Testis (tissue), 3 donors: ENCODE measurements around the gene LAD1. TPM values are rescaled to one million over a fixed set of nuclear protein-coding genes. Genes with fewer than 3 reads are reported as not detected.

Source experiments
- DNase-seq: peaks from one replicate; pipeline ENCODE4 v3.0.0-alpha.2; 2019
- H3K27ac ChIP-seq, 2 donors: fragments of 200-600 bp; sonication (generic); one replicate each; pipeline ENCODE4 v1.5.1; 2019
- H3K27me3 ChIP-seq: fragments of 200-600 bp; sonication (generic); one replicate; pipeline ENCODE4 v1.5.1; 2019
- H3K36me3 ChIP-seq: fragments of 200-600 bp; sonication (generic); one replicate; pipeline ENCODE4 v1.5.1; 2017; ENCODE audit warnings: low read depth; ENCODE audit errors: missing control alignments
- H3K4me1 ChIP-seq: fragments of 200-600 bp; sonication (generic); one replicate; pipeline ENCODE4 v1.5.1; 2019
- H3K4me3 ChIP-seq, 2 donors: fragments of 200-600 bp; sonication (generic); one replicate each; pipeline ENCODE4 v1.5.1; 2017 to 2019
- H3K9me3 ChIP-seq: fragments of 200-600 bp; sonication (generic); one replicate; pipeline ENCODE4 v1.5.1; 2017
- CTCF ChIP-seq, 3 experiments: fragments of 450-650 bp in 2 of 3; fragments of 200-600 bp in 1 of 3; sonication (generic) in 1 of 3; IDR thresholded peaks; one replicate each; pipeline ENCODE4 v1.5.1; 2016 to 2019; ENCODE audit warnings: antibody characterized with exemption in 3 of 3, mild to moderate bottlenecking in 2 of 3, moderate library complexity in 1 of 3
- POLR2A ChIP-seq: fragments of 450-650 bp; IDR thresholded peaks from one replicate; pipeline ENCODE4 v1.6.1; 2017; ENCODE audit warnings: antibody characterized with exemption, mild to moderate bottlenecking, moderate library complexity
- WGBS, 2 donors: methylation state at CpG; one replicate each; pipeline ENCODE4 v1.1.5; 2018; 5-methylcytosine and 5-hydroxymethylcytosine counted together
- intact Hi-C: fragments of 100-400 bp; cut with DNase I; formaldehyde crosslinking; loops from one replicate; pipeline ENCODE4 v1.15.1; 2023; ENCODE audit warnings: low total_unique reads
- polyA plus RNA-seq: library from polyadenylated mRNA; stranded (reverse); fragments of 350-450 nt; fragmentation: Illumina TruSeq; extraction: RNeasy Lipid Tissue Mini Kit (QIAGEN cat#74804); gene quantifications from one replicate; pipeline ENCODE4 v1.2.3, GENCODE V29; 2014; ENCODE audit warnings: low read depth, low replicate concordance; ENCODE audit not compliant: insufficient read depth
- total RNA-seq, 2 donors: library from RNA; depleted of rRNA; stranded (reverse); fragments of >200 nt; gene quantifications; one replicate each; pipeline ENCODE4 v1.2.3, GENCODE V29; 2016

LAD1 gene
- total and polyA plus RNA-seq, 3 donors from 2014 or later: 0.37 to 1.2 (median 0.71) TPM

- Histone ChIP-seq H3K27ac (no peak overlapping the region), H3K4me3 (no peak overlapping the region), H3K4me1 (no peaks in the 10 kb centered on the region), H3K36me3 (no peaks in the 10 kb centered on the region), H3K9me3 (no peaks in the 10 kb centered on the region), H3K27me3 (no peaks in the 10 kb centered on the region)
- intact Hi-C loops: no loop called here
- 92 to 98% methylated on average over 7 to 15 of the region's 15 CpGs for WGBS, 2 donors
- no peak for DNase-seq
- TF ChIP-seq CTCF (IDR thresholded peaks at IDR 0.05) (no peak), POLR2A (no peak)
Measured at GRCh38 chr1:201414051-201414738, 15.1 kb upstream of the LAD1 start.

- no peak for DNase-seq
- H3K27ac ChIP-seq: no peak overlapping the region
- WGBS, 2 donors: 91 to 95% methylated on average over 9 to 12 of the region's 12 CpGs
- no peaks in the 10 kb centered on the region for H3K9me3 ChIP-seq
- H3K4me3 ChIP-seq: no peak overlapping the region
- no peaks in the 10 kb centered on the region for H3K27me3 ChIP-seq
- H3K4me1 ChIP-seq: no peaks in the 10 kb centered on the region
- no peaks in the 10 kb centered on the region for H3K36me3 ChIP-seq
- TF ChIP-seq CTCF (IDR thresholded peaks at IDR 0.05) (no peak), POLR2A (no peak)
- intact Hi-C loops: no loop called here
Measured at GRCh38 chr1:201411292-201411691, 12.2 kb upstream of the LAD1 start.

- no peak for DNase-seq
Measured at GRCh38 chr1:201409440-201409839, 10.3 kb upstream of the LAD1 start.

GRCh38 chr1:201408834-201409200 lies 9.7 kb upstream of the LAD1 start:
- DNase-seq: no peak
- intact Hi-C loops: no loop called here
- no peak overlapping the region for H3K27ac ChIP-seq
- H3K4me3 ChIP-seq: no peak overlapping the region
- H3K36me3 ChIP-seq: no peaks in the 10 kb centered on the region
- no peaks in the 10 kb centered on the region for H3K27me3 ChIP-seq
- no peaks in the 10 kb centered on the region for H3K4me1 ChIP-seq
- H3K9me3 ChIP-seq: no peaks in the 10 kb centered on the region
- WGBS, 2 donors: 80 to 87% methylated on average over 3 of the region's 3 CpGs
- TF ChIP-seq POLR2A (no peak), CTCF (IDR thresholded peaks at IDR 0.05) (no peak)

More at GRCh38 chr1:201409440-201409839, 10.3 kb upstream of the LAD1 start:
- Histone ChIP-seq H3K27me3 (no peaks in the 10 kb centered on the region), H3K4me3 (no peak overlapping the region), H3K9me3 (no peaks in the 10 kb centered on the region), H3K4me1 (no peaks in the 10 kb centered on the region), H3K36me3 (no peaks in the 10 kb centered on the region), H3K27ac (no peak overlapping the region)
- TF ChIP-seq CTCF (IDR thresholded peaks at IDR 0.05) (no peak), POLR2A (no peak)
- WGBS, 2 donors: 82 to 83% methylated on average over 8 of the region's 8 CpGs
- intact Hi-C loops: no loop called here

GRCh38 chr1:201408176-201408833 lies 9.2 kb upstream of the LAD1 start:
- no peaks in the 10 kb centered on the region for H3K4me1 ChIP-seq
- no peaks in the 10 kb centered on the region for H3K9me3 ChIP-seq
- intact Hi-C loops: no loop called here
- WGBS, 2 donors: 35 to 54% methylated on average over 10 to 11 of the region's 11 CpGs
- no peak overlapping the region for H3K27ac ChIP-seq
- no peak overlapping the region for H3K4me3 ChIP-seq
- peak; percentile 94 for DNase-seq
- no peak for TF ChIP-seq POLR2A
- peak; percentile 49 to 86 (median 81) for TF ChIP-seq CTCF (IDR thresholded peaks at IDR 0.05)
- H3K27me3 ChIP-seq: no peaks in the 10 kb centered on the region
- H3K36me3 ChIP-seq: no peaks in the 10 kb centered on the region
